SK-N-SH treated with all-trans-retinoic acid at 6 μM for 48 hours (cell line): Measurements from ENCODE around the gene AMFR.

Source experiments
- ATAC-seq: fragments of 200-7000 bp; cut with Tn5 transposase; 3 replicates; pipeline ENCODE4 v1.9.1; 2020; ENCODE audit warnings: mild to moderate bottlenecking, moderate library complexity
- ARNTL ChIP-seq: fragments of 450-650 bp; formaldehyde crosslinking; IDR thresholded peaks from 2 replicates; pipeline ENCODE4 v1.5.0; 2020; ENCODE audit warnings: low read depth, mild to moderate bottlenecking, moderate library complexity, borderline replicate concordance
- BACH2 ChIP-seq: fragments of 250-450 bp; sonication (Bioruptor Pico); IDR thresholded peaks from 2 replicates; pipeline ENCODE4 v1.9.0; 2021; ENCODE audit warnings: mild to moderate bottlenecking, borderline replicate concordance
- CSDC2 ChIP-seq: fragments of 250-450 bp; sonication (Bioruptor Pico); IDR thresholded peaks from 2 replicates; pipeline ENCODE4 v1.5.0; 2020; ENCODE audit warnings: mild to moderate bottlenecking, moderate library complexity
- GLIS3 ChIP-seq: fragments of 250-450 bp; sonication (Bioruptor Pico); IDR thresholded peaks from 2 replicates; pipeline ENCODE4 v1.5.0; 2020; ENCODE audit warnings: mild to moderate bottlenecking, moderate library complexity
- ISL1 ChIP-seq: fragments of 250-450 bp; sonication (Bioruptor Pico); IDR thresholded peaks from 2 replicates; pipeline ENCODE4 v2.1.2; 2022; ENCODE audit warnings: mild to moderate bottlenecking, moderate library complexity
- OSR1 ChIP-seq: fragments of 250-450 bp; sonication (Bioruptor Pico); IDR thresholded peaks from 2 replicates; pipeline ENCODE4 v1.8.0; 2022; ENCODE audit warnings: moderate library complexity, mild to moderate bottlenecking, inconsistent platforms
- PPARA ChIP-seq: fragments of 250-450 bp; sonication (Bioruptor Pico); IDR thresholded peaks from 2 replicates; pipeline ENCODE4 v1.5.0; 2020; ENCODE audit warnings: mild to moderate bottlenecking, borderline replicate concordance
- RARB ChIP-seq: fragments of 250-450 bp; sonication (Bioruptor Pico); IDR thresholded peaks from 2 replicates; pipeline ENCODE4 v1.8.0; 2021; ENCODE audit warnings: mild to moderate bottlenecking, moderate library complexity
- SNAI2 ChIP-seq: fragments of 250-450 bp; sonication (Bioruptor Pico); IDR thresholded peaks from 2 replicates; pipeline ENCODE4 v1.5.0; 2020; ENCODE audit warnings: mild to moderate bottlenecking, moderate library complexity
- TCF4 ChIP-seq: fragments of 250-450 bp; sonication (Bioruptor Pico); IDR thresholded peaks from 2 replicates; pipeline ENCODE4 v1.8.0; 2021; ENCODE audit warnings: mild to moderate bottlenecking, moderate library complexity, borderline replicate concordance
- TOX ChIP-seq: fragments of 250-450 bp; sonication (Bioruptor Pico); IDR thresholded peaks from 2 replicates; pipeline ENCODE4 v1.8.0; 2021; ENCODE audit warnings: mild to moderate bottlenecking, moderate library complexity, borderline replicate concordance
- ZC3H10 ChIP-seq: fragments of 250-450 bp; sonication (Bioruptor Pico); IDR thresholded peaks from 2 replicates; pipeline ENCODE4 v1.5.1; 2021; ENCODE audit warnings: mild to moderate bottlenecking, moderate library complexity
- ZFP30 ChIP-seq: fragments of 450-650 bp; formaldehyde crosslinking; IDR thresholded peaks from 2 replicates; pipeline ENCODE4 v1.5.0; 2022; ENCODE audit warnings: mild to moderate bottlenecking, moderate library complexity
- ZNF565 ChIP-seq: fragments of 450-650 bp; formaldehyde crosslinking; conservative IDR thresholded peaks from 2 replicates; pipeline ENCODE4 v1.5.0; 2020; ENCODE audit warnings: low read depth, mild to moderate bottlenecking, moderate library complexity
- ZNF70 ChIP-seq: fragments of 450-650 bp; formaldehyde crosslinking; IDR thresholded peaks from 2 replicates; pipeline ENCODE4 v1.5.0; 2020; ENCODE audit warnings: mild to moderate bottlenecking, moderate library complexity
- ZNF8 ChIP-seq: fragments of 450-650 bp; formaldehyde crosslinking; IDR thresholded peaks from 2 replicates; pipeline ENCODE4 v1.5.0; 2020; ENCODE audit warnings: mild to moderate bottlenecking, moderate library complexity
- TF ChIP-seq, protein P1 (sequence below): fragments of 250-450 bp; sonication (Bioruptor Pico); IDR thresholded peaks from 2 replicates; pipeline ENCODE4 v1.5.1; 2020; ENCODE audit warnings: low read depth, mild to moderate bottlenecking, moderate library complexity
- TF ChIP-seq, protein P2 (sequence below): fragments of 250-450 bp; sonication (Bioruptor Pico); IDR thresholded peaks from 2 replicates; pipeline ENCODE4 v1.8.0; 2021; ENCODE audit warnings: low read depth, mild to moderate bottlenecking, moderate library complexity, borderline replicate concordance
- TF ChIP-seq, protein P3 (sequence below): fragments of 250-450 bp; sonication (Bioruptor Pico); IDR thresholded peaks from 2 replicates; pipeline ENCODE4 v1.5.0; 2020; ENCODE audit warnings: mild to moderate bottlenecking, moderate library complexity
- TF ChIP-seq, protein P4 (sequence below): fragments of 250-450 bp; sonication (Bioruptor Pico); IDR thresholded peaks from 2 replicates; pipeline ENCODE4 v1.5.1; 2021; ENCODE audit warnings: mild to moderate bottlenecking, moderate library complexity

AMFR gene

DNA sequence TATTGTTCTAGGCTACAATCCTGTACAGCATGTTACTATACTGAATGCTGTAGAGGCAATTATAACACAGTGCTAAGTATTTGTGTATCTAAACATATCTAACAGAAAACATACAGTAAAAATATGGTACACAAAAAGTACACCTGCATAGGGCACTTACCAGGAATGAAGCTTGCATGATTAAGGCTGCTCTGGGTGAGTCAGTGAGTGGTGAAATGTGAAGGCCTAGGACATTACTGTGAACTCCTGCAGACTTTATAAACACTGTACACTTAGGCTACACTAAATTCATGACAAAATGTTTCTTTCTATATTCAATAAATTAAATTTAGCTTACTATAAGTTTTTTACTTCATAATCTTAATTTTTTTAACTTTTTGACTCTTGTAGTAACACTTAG is 37.1 kb downstream of the AMFR start:
- no peak for TF ChIP-seq ZNF8
- TF ChIP-seq, protein P1, sequence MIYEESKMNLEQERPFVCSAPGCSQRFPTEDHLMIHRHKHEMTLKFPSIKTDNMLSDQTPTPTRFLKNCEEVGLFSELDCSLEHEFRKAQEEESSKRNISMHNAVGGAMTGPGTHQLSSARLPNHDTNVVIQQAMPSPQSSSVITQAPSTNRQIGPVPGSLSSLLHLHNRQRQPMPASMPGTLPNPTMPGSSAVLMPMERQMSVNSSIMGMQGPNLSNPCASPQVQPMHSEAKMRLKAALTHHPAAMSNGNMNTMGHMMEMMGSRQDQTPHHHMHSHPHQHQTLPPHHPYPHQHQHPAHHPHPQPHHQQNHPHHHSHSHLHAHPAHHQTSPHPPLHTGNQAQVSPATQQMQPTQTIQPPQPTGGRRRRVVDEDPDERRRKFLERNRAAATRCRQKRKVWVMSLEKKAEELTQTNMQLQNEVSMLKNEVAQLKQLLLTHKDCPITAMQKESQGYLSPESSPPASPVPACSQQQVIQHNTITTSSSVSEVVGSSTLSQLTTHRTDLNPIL (CRISPR knock-in tag): no peak
- no peak for TF ChIP-seq ZFP30
- TF ChIP-seq, protein P2, sequence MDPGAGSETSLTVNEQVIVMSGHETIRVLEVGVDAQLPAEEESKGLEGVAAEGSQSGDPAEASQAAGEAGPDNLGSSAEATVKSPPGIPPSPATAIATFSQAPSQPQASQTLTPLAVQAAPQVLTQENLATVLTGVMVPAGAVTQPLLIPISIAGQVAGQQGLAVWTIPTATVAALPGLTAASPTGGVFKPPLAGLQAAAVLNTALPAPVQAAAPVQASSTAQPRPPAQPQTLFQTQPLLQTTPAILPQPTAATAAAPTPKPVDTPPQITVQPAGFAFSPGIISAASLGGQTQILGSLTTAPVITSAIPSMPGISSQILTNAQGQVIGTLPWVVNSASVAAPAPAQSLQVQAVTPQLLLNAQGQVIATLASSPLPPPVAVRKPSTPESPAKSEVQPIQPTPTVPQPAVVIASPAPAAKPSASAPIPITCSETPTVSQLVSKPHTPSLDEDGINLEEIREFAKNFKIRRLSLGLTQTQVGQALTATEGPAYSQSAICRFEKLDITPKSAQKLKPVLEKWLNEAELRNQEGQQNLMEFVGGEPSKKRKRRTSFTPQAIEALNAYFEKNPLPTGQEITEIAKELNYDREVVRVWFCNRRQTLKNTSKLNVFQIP (CRISPR knock-in tag): no peak
- TF ChIP-seq GLIS3 (CRISPR knock-in tag): no peak
- no peak for TF ChIP-seq ARNTL (CRISPR knock-in tag)
- TF ChIP-seq TCF4 (CRISPR knock-in tag): no peak
- TF ChIP-seq, protein P3, sequence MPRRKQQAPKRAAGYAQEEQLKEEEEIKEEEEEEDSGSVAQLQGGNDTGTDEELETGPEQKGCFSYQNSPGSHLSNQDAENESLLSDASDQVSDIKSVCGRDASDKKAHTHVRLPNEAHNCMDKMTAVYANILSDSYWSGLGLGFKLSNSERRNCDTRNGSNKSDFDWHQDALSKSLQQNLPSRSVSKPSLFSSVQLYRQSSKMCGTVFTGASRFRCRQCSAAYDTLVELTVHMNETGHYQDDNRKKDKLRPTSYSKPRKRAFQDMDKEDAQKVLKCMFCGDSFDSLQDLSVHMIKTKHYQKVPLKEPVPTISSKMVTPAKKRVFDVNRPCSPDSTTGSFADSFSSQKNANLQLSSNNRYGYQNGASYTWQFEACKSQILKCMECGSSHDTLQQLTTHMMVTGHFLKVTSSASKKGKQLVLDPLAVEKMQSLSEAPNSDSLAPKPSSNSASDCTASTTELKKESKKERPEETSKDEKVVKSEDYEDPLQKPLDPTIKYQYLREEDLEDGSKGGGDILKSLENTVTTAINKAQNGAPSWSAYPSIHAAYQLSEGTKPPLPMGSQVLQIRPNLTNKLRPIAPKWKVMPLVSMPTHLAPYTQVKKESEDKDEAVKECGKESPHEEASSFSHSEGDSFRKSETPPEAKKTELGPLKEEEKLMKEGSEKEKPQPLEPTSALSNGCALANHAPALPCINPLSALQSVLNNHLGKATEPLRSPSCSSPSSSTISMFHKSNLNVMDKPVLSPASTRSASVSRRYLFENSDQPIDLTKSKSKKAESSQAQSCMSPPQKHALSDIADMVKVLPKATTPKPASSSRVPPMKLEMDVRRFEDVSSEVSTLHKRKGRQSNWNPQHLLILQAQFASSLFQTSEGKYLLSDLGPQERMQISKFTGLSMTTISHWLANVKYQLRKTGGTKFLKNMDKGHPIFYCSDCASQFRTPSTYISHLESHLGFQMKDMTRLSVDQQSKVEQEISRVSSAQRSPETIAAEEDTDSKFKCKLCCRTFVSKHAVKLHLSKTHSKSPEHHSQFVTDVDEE (CRISPR knock-in tag): no peak
- TF ChIP-seq ZNF565: no peak
- TF ChIP-seq CSDC2 (CRISPR knock-in tag): no peak
- no peak for TF ChIP-seq SNAI2 (CRISPR knock-in tag)
- TF ChIP-seq ZNF70 (CRISPR knock-in tag): no peak
- TF ChIP-seq ISL1 (CRISPR knock-in tag): no peak
- TF ChIP-seq, protein P4, sequence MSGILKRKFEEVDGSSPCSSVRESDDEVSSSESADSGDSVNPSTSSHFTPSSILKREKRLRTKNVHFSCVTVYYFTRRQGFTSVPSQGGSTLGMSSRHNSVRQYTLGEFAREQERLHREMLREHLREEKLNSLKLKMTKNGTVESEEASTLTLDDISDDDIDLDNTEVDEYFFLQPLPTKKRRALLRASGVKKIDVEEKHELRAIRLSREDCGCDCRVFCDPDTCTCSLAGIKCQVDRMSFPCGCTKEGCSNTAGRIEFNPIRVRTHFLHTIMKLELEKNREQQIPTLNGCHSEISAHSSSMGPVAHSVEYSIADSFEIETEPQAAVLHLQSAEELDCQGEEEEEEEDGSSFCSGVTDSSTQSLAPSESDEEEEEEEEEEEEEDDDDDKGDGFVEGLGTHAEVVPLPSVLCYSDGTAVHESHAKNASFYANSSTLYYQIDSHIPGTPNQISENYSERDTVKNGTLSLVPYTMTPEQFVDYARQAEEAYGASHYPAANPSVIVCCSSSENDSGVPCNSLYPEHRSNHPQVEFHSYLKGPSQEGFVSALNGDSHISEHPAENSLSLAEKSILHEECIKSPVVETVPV (CRISPR knock-in tag): no peak
- TF ChIP-seq RARB (CRISPR knock-in tag): no peak
- no peak for TF ChIP-seq OSR1
- TF ChIP-seq BACH2 (CRISPR knock-in tag): no peak
- no peak for ATAC-seq

DNA sequence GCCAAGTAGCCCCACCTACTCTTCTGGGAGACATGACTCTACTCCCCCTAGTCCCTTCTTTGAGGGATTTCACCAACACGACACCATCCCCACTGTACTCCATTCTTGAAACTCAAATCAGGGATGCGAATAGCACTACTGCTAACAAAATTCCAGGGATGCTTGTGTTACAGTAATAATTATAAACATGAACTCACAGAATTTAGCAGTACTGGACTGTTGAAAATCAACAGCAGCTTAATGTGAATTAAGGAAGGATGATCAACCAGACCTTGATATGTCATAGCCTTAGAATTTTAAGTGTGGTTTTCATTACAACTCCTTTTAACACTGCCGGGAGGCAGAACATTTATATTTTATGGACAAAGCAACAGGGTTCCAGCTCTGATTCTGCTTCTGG is 37.9 kb downstream of the AMFR start:
- TF ChIP-seq ZNF8 (no peak), TCF4 (CRISPR knock-in tag) (no peak), ISL1 (CRISPR knock-in tag) (no peak), TOX (CRISPR knock-in tag) (no peak), RARB (CRISPR knock-in tag) (no peak), SNAI2 (CRISPR knock-in tag) (no peak), ZNF70 (CRISPR knock-in tag) (no peak), ZC3H10 (CRISPR knock-in tag) (no peak), ZNF565 (no peak), PPARA (CRISPR knock-in tag) (no peak)
- TF ChIP-seq, protein P2 (CRISPR knock-in tag): no peak
- TF ChIP-seq, protein P1 (CRISPR knock-in tag): no peak
- TF ChIP-seq, protein P4 (CRISPR knock-in tag): no peak
- TF ChIP-seq, protein P3 (CRISPR knock-in tag): no peak
- ATAC-seq: no peak
